ENCODE data around the gene CDC7.
A peak's percentile ranks its signal among the peaks of the same experiment; 100 is the strongest.

CDC7 gene

GRCh38 chr1:91501971-91502671 lies 1.5 kb downstream of the CDC7 start:
- DNase-seq (ENCODE audit: low read depth): no peak
- peak overlapping the region; percentile 88 for H3K4me3 ChIP-seq (ENCODE audit: low read depth, low read length)
- no peak for TF ChIP-seq CTCF (IDR thresholded peaks at IDR 0.05; ENCODE audit: insufficient read depth, low read depth, low read length, missing control alignments)

- TF ChIP-seq CTCF (IDR thresholded peaks at IDR 0.05; ENCODE audit: insufficient read depth, low read depth, low read length, missing control alignments): no peak
- DNase-seq (ENCODE audit: low read depth): peak; percentile 40
- H3K4me3 ChIP-seq (ENCODE audit: low read depth, low read length): peak overlapping the region; percentile 88
Measured at GRCh38 chr1:91502672-91503184, 2.1 kb downstream of the CDC7 start.

- no peak overlapping the region for H3K4me3 ChIP-seq (ENCODE audit: low read depth, low read length)
- no peak for DNase-seq (ENCODE audit: low read depth)
- TF ChIP-seq CTCF (IDR thresholded peaks at IDR 0.05; ENCODE audit: insufficient read depth, low read depth, low read length, missing control alignments): no peak
Measured at GRCh38 chr1:91503332-91503900, 2.8 kb downstream of the CDC7 start.

- no peak for TF ChIP-seq CTCF (IDR thresholded peaks at IDR 0.05; ENCODE audit: insufficient read depth, low read depth, low read length, missing control alignments)
- no peak for DNase-seq (ENCODE audit: low read depth)
- no peak overlapping the region for H3K4me3 ChIP-seq (ENCODE audit: low read depth, low read length)
Measured at GRCh38 chr1:91503975-91504530, 3.4 kb downstream of the CDC7 start.

- no peak for TF ChIP-seq CTCF (IDR thresholded peaks at IDR 0.05; ENCODE audit: insufficient read depth, low read depth, low read length, missing control alignments)
- H3K4me3 ChIP-seq (ENCODE audit: low read depth, low read length): no peak overlapping the region
- no peak for DNase-seq (ENCODE audit: low read depth)
Measured at GRCh38 chr1:91505086-91505485, 4.4 kb downstream of the CDC7 start.

GRCh38 chr1:91506071-91506470 lies 5.4 kb downstream of the CDC7 start:
- TF ChIP-seq CTCF (IDR thresholded peaks at IDR 0.05; ENCODE audit: insufficient read depth, low read depth, low read length, missing control alignments): no peak
- no peak overlapping the region for H3K4me3 ChIP-seq (ENCODE audit: low read depth, low read length)
- DNase-seq (ENCODE audit: low read depth): no peak
